HG02588 (cell line): ENCODE data around the gene B3GAT1.
"Not testable (repeated sequence)": the region's sequence is repeated elsewhere in the genome, so short reads cannot be mapped to it uniquely, and the experiment has no call there.

Source experiments
- ATAC-seq: cut with Tn5 transposase; IDR thresholded peaks from one replicate; pipeline ENCODE4 v1.9.1; 2021; ENCODE audit warnings: mild to moderate bottlenecking, moderate library complexity; ENCODE audit not compliant: unreplicated experiment

The B3GAT1 gene, protein sequence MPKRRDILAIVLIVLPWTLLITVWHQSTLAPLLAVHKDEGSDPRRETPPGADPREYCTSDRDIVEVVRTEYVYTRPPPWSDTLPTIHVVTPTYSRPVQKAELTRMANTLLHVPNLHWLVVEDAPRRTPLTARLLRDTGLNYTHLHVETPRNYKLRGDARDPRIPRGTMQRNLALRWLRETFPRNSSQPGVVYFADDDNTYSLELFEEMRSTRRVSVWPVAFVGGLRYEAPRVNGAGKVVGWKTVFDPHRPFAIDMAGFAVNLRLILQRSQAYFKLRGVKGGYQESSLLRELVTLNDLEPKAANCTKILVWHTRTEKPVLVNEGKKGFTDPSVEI

GRCh38 chr11:134412203-134413042 is at the start of gene B3GAT1:
Gene B3GAT1 (minus strand): TSS chr11:134412242. CDS start chr11:134387659, 24,583 bp downstream.
- ATAC-seq, result no peak

DNA sequence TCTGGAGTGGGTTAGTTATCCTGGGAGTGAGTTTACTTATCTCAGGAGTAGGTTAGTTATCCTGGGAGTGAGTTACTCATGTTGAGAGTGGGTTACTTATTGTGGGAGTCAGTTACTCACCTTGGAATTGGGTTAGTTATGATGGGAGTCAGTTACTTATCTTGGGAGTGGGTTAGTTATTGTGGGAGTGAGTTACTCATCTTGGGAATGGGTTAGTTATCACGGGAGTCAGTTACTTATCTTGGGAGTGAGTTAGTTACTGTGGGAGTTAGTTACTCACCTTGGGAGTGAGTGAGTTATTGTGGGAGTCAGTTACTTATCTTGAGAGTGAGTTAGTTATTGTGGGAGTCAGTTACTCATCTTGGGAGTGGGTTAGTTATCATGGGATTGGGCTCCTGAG is 49.6 kb upstream of the B3GAT1 start:
- ATAC-seq, result no peak

DNA sequence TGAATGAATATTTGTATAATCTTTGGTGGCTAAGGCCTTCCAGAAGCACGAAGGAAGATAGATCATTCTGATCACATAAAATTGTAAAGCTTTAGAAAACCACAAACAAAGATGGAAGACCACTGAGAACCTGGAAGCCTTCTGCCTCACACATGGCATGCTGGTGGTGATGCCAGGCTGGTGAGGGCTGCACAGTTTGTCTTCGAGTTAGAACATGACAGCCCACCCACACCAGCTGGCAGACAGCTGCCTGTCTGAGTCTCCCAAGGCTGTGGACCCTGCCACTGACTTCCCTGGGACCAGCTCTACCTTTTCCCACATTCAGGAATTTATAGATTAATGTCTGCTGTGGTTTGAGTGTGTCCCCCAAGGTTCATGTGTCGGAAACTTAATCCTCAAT is 48.8 kb upstream of the B3GAT1 start:
- no peak for ATAC-seq

- ATAC-seq, result no peak
These were observed 48.1 kb upstream of the B3GAT1 start for GRCh38 chr11:134460062-134460561.

DNA sequence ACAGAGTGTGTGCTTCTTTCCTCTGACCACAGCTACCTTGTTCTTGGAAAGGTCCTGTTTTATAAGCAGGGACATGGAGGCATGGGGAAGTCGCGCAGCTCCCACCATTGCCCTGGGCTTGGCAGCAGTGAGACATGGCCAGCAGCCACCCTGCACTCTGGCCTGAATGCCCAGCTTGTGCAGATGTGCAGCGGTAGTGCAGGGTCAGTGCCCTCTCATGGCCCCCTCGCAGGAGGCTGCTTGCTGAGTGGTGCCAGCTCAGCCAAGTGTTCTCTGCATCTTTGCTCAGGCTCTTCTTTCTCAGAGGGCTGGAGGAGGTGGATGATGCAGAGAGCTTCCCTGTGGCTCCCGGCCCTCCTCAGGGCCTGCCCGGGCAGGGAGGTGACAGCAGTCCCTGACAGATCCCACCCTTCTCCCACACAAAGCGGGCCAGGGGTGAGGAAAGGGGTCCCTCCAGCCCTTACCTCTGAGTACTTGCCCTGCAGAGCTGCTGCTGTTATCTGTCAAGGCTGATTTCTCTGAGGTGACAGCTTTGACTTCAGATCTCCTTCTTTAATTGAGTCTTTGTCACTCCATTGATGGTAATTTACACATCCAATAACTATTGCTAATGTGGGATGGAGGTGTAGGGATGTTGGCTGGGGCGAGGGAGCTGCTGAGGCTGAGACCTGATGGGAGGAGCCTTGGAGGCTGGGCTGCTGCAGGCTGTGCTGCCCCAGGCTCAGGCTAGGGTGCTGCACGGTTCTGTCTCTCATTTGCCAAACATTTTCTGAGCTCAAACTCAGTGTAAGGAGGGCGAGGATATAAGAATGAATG is 47.4 kb upstream of the B3GAT1 start:
- ATAC-seq, result no peak

DNA sequence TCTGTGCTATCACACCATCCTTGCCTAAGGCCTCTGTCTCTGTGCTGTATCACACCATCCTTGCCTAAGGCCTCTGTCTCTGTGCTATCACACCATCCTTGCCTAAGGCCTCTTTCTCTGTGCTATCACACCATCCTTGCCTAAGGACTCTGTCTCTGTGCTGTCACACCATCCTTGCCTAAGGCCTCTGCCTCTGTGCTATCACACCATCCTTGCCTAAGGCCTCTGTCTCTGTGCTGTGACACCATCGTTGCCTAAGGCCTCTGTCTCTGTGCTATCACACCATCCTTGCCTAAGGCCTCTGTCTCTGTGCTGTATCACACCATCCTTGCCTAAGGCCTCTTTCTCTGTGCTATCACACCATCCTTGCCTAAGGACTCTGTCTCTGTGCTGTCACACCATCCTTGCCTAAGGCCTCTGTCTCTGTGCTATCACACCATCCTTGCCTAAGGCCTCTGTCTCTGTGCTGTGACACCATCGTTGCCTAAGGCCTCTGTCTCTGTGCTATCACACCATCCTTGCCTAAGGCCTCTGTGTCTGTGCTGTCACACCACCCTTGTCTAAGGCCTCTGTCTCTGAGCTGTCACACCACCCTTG is 45.5 kb upstream of the B3GAT1 start:
- not testable (repeated sequence) for ATAC-seq

GRCh38 chr11:134455516-134455915 is 43.5 kb upstream of the B3GAT1 start:
- ATAC-seq, result no peak

DNA sequence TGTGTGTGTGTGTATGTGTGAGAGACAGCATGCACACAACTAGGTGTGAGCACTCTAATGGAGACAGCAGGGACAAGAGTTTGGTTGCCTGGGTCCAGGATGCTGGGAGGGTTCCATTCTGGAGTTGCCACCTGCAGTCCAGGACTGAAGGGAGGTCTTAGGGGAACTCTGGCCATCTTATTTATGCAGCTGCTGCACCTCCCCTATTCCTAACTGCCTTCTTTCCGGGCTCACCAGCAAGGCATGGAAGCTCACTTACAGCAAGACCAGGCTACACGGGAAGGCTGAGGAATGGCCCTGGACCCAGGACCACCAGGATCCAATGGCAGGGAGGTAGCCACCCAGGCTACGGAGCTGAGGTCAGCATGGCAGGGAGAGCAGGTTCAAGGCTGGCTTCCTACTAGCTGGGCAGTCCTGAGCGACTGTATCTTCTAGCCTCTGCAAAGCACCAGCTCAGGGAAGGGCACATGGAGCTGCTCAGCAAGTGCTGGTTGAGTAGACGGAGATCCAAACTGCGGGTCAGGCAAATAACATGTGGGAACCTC is 42.2 kb upstream of the B3GAT1 start:
- no peak for ATAC-seq

DNA sequence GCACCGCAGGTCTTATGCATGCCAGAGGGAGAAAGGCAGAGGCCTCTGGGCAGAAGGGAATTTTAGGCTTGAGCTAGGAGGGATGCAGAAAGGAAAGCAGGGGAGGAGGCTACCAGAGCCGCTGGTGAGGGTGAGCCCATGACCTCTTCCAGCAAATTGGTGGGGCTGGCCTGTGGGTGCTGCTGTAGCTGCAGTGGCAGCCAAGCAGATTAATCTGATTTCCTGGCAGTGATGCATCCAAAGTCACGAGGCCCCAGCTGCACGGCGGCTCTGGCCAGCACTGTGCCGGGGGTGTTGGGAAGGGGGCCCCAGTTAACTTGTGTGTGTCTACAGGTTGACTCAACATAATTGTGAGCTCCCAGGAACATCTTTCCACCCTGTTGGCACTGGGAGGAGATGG is 41.4 kb upstream of the B3GAT1 start:
- ATAC-seq, result no peak

DNA sequence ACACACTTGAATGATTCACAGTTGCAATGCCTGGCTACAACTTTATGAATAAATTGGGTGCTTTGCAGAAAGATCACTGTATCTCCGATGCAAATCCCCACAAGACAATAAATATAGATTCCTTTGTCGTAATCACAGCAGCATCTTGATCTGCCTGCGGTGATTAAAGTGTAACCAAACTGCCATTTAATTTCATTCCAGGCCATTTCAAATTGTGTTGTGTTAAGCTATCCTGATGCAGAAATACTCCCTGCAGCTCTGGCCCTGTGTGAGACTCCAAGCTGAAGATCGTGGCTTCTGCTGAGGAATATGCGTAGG is 40.8 kb upstream of the B3GAT1 start:
- ATAC-seq, result no peak

- no peak for ATAC-seq
These were observed 40.2 kb upstream of the B3GAT1 start for GRCh38 chr11:134452026-134452837.

DNA sequence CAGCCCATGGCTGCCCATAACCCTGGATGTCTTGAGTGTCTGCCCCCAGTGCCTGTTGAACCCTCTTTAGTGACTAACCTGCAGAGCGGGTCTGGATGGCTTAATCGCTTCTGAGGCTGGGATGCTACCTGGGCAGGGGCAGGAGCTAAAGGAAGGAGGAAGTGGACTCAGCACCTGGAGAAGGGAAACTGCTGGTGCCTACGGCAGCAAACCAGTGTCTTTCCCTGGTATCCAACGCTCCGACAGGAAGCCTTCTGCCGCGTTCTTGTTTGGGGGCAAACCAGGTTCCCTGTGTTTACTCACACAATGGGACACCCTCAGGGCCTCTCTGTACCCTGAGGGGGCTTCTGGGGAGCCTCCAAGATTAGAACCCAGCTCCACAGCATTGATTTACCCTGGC is 38.1 kb upstream of the B3GAT1 start:
- ATAC-seq, result no peak

DNA sequence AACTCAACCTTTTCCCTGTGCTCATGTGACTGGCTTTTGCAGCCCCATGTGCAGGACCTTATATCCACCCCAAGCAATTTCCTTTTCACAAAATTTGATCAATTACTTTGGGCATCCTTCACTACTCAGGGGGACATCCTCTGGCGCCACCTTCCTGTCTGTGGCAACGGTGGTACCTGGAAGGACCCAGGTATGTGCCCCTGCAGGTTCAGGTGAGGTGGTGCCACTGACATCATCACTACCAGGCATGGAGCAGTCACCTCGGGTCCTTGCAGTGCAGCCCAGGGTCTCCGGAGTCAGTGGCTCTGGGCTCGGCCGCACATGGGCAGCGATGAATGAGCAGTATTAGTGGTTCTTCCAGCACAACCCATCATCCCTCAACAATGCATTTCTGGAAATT is 37.7 kb upstream of the B3GAT1 start:
- no peak for ATAC-seq

- no peak for ATAC-seq
These were observed 37.0 kb upstream of the B3GAT1 start for GRCh38 chr11:134449051-134449450.

DNA sequence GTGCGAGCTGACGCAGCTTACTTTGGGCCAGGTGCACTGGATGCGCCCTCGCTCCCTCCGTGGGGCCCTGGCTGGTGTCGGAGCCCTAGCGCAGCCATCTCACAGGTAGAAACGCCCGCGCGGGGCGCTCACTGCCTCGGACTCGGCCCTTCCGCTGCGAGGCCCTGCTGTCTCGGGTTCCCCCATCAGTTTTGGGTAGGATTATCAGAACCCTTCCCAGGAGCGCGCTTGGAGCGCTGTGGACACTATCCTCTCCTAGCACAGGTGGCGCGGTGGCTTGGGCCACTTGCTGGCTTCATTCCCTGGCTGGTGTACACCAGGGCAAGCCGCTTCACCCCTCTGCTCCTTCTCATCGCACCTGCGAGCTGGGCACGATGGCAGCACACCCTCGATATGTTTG is 35.7 kb upstream of the B3GAT1 start:
- no peak for ATAC-seq

DNA sequence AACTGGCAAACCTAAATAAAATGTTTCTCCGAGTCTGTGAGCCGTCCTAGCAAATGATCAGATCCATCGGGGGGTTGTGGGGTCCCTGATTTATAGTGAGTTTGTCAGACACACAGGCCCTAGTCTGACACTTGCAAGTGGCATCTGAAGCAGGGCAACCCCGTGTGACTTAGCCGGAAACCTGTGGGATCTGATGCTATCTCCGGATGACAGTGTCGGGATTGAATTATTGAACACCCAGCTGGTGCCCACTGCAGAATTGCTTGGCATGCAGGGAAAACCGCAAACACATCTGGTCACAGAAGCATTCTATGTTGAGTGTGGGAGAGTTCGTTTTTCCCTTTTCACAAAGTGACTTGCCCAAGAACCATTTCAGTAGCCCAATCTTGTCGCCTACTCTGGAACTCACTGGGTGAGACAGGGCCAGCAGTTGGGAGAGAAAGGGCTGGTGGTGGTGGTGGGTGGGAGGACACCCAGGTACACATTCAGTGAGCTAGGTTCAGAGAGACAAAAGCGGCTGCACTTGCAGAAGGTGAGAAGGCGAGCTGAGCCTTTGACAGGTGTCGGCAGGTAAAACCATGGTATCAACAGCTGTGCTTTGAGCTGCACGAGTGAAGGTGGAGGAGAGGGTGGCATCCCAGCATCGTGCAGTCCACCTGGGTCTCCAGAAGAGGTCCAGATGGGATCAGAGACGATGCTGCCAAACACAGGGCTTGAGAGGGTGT is 33.7 kb upstream of the B3GAT1 start:
- ATAC-seq, result no peak

GRCh38 chr11:134444160-134445108 is 32.4 kb upstream of the B3GAT1 start:
- ATAC-seq, result not testable (repeated sequence)

DNA sequence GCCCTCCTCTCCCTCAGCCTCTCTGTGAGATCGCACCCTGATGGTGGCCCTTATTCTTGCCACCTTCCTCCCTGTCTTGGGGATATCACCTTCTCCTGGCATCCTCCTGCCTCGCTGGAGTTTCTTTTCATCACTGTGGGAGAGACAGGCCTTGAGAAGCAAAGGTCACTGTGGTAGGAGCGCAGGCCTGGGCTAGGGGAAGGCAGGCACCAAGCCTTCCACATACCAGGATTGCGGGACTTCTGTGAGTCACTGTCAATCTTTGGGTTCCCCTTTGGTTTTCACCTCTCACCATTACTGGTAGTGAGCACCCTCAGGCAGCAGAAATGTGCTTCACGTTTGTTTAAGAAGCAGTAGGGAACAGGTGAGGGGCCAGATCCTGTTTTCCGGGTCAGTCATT is 31.2 kb upstream of the B3GAT1 start:
- no peak for ATAC-seq
